K562 (cell line): Measurements from ENCODE around the gene MYOM1. TPM values are rescaled to one million over a fixed set of nuclear protein-coding genes. Genes with fewer than 3 reads are reported as not detected.

ENCODE experiments used
- GATA2 ChIP-seq: sonication (generic); formaldehyde crosslinking; IDR thresholded peaks from 2 replicates; pipeline ENCODE4 v1.4.0; 2020; ENCODE audit warnings: mild to moderate bottlenecking, missing genetic modification reagents
- MGA ChIP-seq: fragments of 450-650 bp; IDR thresholded peaks from 2 replicates; pipeline ENCODE4 v1.6.1; 2016; ENCODE audit warnings: mild to moderate bottlenecking, moderate library complexity
- NCOA2 ChIP-seq, 2 experiments: fragments of 450-650 bp; IDR thresholded peaks; 2 replicates each; pipeline ENCODE4 v1.6.1; 2018; ENCODE audit warnings: mild to moderate bottlenecking in 2 of 2, moderate library complexity in 1 of 2; ENCODE audit not compliant: partially characterized antibody in 2 of 2
- NR2C1 ChIP-seq, 2 experiments: fragments of 450-650 bp; IDR thresholded peaks; 2 replicates each; pipeline ENCODE4 v1.6.1; 2017; ENCODE audit warnings: mild to moderate bottlenecking in 2 of 2, antibody characterized with exemption in 1 of 2, inconsistent platforms in 1 of 2, missing compliant biosample characterization in 1 of 2, missing genetic modification characterization in 1 of 2
- PCBP1 ChIP-seq: fragments of 200-400 bp; formaldehyde crosslinking; IDR thresholded peaks from 2 replicates; pipeline ENCODE4 v1.6.1; 2018; ENCODE audit warnings: mild to moderate bottlenecking, low read depth, low read length; ENCODE audit not compliant: poor library complexity, severe bottlenecking
- THAP12 ChIP-seq: fragments of 250-450 bp; sonication (Bioruptor Pico); IDR thresholded peaks from 2 replicates; pipeline ENCODE4 v1.9.0; 2021; ENCODE audit warnings: mild to moderate bottlenecking, inconsistent platforms
- THRA ChIP-seq: fragments of 450-650 bp; IDR thresholded peaks from 2 replicates; pipeline ENCODE4 v1.6.1; 2017; ENCODE audit warnings: mild to moderate bottlenecking, moderate library complexity
- polyA plus RNA-seq, 8 experiments: library from polyadenylated mRNA; depleted of rRNA in 4 of 8; stranded (reverse) in 5 of 8; unstranded in 3 of 8; fragments of >200 nt; fragmentation: Nextera tagmentation in 2 of 8; fragmentation: Illumina TruSeq in 1 of 8; extraction: Ambion mirVana in 2 of 8; extraction: Trizol in 1 of 8; gene quantifications; 2 replicates each; pipeline versions ENCODE4 v1.2.1 to v1.2.3, GENCODE V29; 2011 to 2014; ENCODE audit warnings: inconsistent platforms in 1 of 8, missing spikeins in 1 of 8
- total RNA-seq, 7 experiments: library from RNA; depleted of rRNA in 6 of 7; stranded (reverse); fragments of >200 nt in 6 of 7; fragmentation: Illumina TruSeq in 2 of 7; extraction: Trizol in 2 of 7; gene quantifications; 2 replicates each; pipeline versions ENCODE4 v1.2.1 to v1.2.3, GENCODE V29; 2011 to 2021; ENCODE audit warnings: low replicate concordance in 1 of 7
- TF ChIP-seq, protein P1 (sequence below): fragments of 250-450 bp; sonication (Bioruptor Pico); IDR thresholded peaks from 2 replicates; pipeline ENCODE4 v1.4.0; 2020; ENCODE audit warnings: borderline replicate concordance

Gene MYOM1
- total and polyA plus RNA-seq, 9 of the 15 experiments (the other 6 are each of a cell fraction or from before 2014, with no cell fraction given) = 0.01 to 0.62 (median 0.25) TPM

- TF ChIP-seq MGA = no peak
- peak; percentile 90 for TF ChIP-seq THAP12 (CRISPR knock-in tag)
- TF ChIP-seq THRA = no peak
- no peak; the same call in 1 of the 2 replicates for TF ChIP-seq GATA2 (CRISPR knock-in tag)
- no peak for TF ChIP-seq NR2C1 (IDR thresholded peaks at IDR 0.05)
- no peak; the same call in 1 of the 2 replicates for TF ChIP-seq NR2C1 (tag; IDR thresholded peaks at IDR 0.05)
- TF ChIP-seq, protein P1, sequence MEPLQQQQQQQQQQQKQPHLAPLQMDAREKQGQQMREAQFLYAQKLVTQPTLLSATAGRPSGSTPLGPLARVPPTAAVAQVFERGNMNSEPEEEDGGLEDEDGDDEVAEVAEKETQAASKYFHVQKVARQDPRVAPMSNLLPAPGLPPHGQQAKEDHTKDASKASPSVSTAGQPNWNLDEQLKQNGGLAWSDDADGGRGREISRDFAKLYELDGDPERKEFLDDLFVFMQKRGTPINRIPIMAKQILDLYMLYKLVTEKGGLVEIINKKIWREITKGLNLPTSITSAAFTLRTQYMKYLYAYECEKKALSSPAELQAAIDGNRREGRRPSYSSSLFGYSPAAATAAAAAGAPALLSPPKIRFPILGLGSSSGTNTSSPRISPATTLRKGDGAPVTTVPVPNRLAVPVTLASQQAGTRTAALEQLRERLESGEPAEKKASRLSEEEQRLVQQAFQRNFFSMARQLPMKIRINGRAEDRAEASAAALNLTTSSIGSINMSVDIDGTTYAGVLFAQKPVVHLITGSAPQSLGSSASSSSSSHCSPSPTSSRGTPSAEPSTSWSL (CRISPR knock-in tag) = no peak
- TF ChIP-seq PCBP1 = peak; percentile 86
- TF ChIP-seq NCOA2 (IDR thresholded peaks at IDR 0.05; ENCODE audit: partially characterized antibody in 2 of 2) = no peak
Measured at GRCh38 chr18:3247240-3248061, 27.7 kb upstream of the MYOM1 start, which contains the start of gene MYL12A (continued).
